Fibroblast of pulmonary artery (primary cell): ENCODE results near the gene SNTB2.

Experiments used
- DNase-seq: peaks from one replicate; pipeline ENCODE4 v3.0.0-alpha.2; 2010; ENCODE audit warnings: low read depth
- H3K4me3 ChIP-seq: replicated peaks from 2 replicates; pipeline ENCODE4 v1.5.1; 2011; ENCODE audit warnings: low read depth, mild to moderate bottlenecking, control low read depth, low read length, moderate library complexity
- CTCF ChIP-seq: IDR thresholded peaks from 2 replicates; pipeline ENCODE4 v1.5.1; 2011; ENCODE audit warnings: mild to moderate bottlenecking, control low read depth, low read length, inconsistent platforms; ENCODE audit errors: missing control alignments

SNTB2 gene

GRCh38 chr16:69169051-69169450 is 17.9 kb upstream of the SNTB2 start:
- no peak overlapping the region for H3K4me3 ChIP-seq
- DNase-seq, result no peak
- TF ChIP-seq CTCF, result no peak

DNA sequence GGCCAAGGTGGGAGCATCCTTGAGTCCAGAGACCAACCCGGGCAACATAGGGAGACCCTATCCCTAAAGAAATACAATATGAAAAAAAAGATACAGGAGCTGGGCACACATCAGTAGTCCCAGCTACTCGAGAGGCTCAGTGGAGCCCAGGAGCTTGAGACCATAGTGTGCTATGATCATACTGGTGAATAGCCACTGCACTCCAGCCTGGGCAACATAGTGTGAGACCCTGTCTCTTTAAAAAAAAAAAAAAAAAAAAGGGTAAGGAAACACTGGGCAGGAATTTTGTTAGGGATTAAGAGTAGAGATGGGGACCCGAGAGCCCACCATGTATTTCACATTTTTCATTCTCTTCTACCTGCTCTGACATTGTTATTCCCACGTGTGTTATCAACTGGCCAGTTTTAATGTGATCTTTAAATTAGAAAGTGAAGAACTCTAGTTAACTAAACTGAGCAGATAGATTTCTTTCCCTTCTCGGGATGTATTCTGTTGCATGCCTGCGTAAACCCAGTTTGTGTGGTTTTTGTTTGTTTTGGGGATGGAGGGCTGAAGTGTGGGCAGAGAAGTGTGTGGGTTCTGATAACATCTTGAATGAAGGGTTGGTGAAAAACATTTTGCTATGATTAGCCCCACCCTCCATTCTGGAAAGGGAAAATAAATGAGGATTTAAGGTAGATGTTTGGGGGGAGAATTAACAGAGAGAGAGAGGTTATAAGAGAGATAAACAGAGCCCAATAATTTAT is 17.2 kb upstream of the SNTB2 start:
- no peak for DNase-seq
- H3K4me3 ChIP-seq, result no peak overlapping the region
- no peak for TF ChIP-seq CTCF

DNA sequence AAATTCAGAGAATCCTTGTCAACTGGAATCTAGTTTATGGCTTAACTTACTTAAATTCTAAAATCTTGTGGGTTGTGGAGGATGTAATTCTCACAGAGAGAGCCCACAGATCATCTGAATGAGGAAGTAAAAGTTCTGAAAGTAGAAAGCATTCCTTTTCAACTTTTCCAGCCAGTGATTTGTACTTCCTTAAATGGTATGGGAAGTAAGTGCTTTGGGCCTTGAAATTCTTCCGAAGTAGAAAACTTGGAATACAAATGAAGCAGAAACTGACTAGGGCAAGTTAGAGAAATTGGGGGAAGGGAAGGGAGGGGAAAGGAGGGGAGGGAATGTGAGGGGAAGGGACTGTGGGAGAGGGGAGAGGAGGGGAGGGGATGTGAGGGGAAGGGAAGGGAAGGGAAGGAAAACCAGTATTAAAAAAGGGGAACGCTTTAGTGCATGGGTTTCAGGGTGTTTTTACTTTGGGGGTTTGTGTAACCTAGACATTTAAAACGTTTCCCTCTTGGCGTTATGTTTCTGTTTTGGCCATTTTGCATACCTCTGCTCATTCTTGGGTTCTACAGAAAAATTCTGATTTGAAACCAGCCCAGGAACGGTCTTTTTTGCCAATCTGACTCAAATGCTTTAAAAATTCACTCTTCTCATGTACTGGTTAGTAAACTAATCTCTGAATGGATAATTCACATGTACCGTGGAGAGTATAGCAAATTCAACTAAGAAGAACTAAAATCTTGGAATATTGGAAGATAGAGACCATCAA is 15.5 kb upstream of the SNTB2 start:
- no peak for TF ChIP-seq CTCF
- no peak overlapping the region for H3K4me3 ChIP-seq
- peak; percentile 53 for DNase-seq

DNA sequence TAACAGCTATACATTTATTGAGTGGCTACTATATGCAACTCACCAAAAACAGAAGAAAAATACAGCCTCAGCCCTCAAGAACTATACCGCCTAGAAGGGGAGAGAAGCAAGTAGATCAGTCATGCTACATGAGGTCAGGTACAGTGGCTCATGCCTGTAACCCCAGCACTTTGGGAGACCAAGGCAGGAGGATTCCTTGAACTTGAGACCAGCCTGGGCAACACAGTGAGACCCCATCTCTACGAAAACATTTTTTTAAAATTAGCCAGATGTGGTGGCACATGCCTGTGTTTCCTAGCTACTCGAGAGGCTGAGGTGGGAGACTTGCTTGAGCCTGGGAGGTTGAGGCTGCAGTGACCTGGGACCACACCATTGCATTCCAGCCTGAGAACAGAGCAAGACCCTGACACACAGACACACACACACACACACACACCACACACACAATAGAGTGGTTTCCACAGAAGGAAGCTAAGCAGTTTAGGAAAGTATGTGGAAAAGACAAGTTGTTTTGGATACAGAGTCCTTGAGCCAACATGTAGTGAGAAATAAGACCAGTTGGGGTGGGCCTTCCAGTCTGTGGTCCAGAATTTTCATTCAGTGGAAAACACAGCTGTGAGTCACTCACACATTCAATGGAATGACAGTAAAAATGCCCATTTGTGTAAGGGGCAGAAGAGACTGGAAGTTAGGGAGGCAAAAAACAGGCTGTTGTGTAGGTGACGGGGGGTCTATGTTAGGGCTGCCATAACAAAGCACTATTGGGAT is 10.7 kb upstream of the SNTB2 start:
- peak; percentile 68 for DNase-seq
- no peak overlapping the region for H3K4me3 ChIP-seq
- TF ChIP-seq CTCF, result no peak

- TF ChIP-seq CTCF, result no peak
- H3K4me3 ChIP-seq, result no peak overlapping the region
- peak; percentile 93 for DNase-seq
Observed at GRCh38 chr16:69179328-69180010, 7.5 kb upstream of the SNTB2 start.

GRCh38 chr16:69180011-69180338 is 7.0 kb upstream of the SNTB2 start:
- no peak overlapping the region for H3K4me3 ChIP-seq
- TF ChIP-seq CTCF, result no peak
- DNase-seq, result no peak
